HG03565 (cell line): Measurements from ENCODE around the gene FOXA2.

Experiments
- ATAC-seq: cut with Tn5 transposase; IDR thresholded peaks from one replicate; pipeline ENCODE4 v1.9.1; 2021; ENCODE audit warnings: mild to moderate bottlenecking, moderate library complexity; ENCODE audit not compliant: unreplicated experiment

FOXA2 gene

DNA sequence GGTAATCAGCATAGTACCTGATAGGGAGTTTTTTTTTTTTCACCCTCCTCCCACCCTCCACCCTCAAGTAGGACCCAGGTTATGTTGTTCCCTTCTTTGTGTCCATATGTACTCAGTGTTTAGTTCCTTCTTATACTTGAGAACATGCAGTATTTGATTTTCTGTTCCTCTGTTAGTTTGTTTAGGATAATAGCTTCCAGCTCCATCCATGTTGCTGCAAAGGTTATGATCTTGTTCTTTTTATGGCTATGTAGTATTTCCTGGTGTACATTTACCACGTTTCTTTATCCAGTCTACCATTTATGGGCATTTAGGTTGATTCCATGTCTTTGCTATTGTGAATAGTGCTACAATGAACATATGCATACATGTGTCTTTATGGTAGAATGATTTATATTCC lies 41.9 kb downstream of the FOXA2 start:
- ATAC-seq: no peak

DNA sequence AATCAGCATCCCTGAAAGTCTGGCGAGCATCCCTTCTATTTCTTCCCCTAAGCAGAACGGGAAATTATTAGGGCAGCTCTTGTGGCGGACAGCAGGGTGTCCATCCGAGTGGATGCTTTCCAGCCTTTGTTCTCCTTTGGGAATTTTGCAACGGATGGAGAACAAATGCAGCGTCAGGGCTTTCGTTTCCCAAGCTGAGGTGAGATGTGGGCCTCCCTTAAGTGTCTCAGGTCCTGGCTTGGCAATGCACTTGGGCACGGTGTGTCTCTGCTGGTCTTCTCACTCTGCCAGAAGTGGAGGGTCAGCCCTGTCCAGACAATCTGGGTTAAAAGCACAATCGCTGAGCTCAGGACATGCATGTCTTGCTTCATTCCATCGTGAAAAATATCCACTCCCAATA lies 43.5 kb downstream of the FOXA2 start:
- ATAC-seq: no peak

DNA sequence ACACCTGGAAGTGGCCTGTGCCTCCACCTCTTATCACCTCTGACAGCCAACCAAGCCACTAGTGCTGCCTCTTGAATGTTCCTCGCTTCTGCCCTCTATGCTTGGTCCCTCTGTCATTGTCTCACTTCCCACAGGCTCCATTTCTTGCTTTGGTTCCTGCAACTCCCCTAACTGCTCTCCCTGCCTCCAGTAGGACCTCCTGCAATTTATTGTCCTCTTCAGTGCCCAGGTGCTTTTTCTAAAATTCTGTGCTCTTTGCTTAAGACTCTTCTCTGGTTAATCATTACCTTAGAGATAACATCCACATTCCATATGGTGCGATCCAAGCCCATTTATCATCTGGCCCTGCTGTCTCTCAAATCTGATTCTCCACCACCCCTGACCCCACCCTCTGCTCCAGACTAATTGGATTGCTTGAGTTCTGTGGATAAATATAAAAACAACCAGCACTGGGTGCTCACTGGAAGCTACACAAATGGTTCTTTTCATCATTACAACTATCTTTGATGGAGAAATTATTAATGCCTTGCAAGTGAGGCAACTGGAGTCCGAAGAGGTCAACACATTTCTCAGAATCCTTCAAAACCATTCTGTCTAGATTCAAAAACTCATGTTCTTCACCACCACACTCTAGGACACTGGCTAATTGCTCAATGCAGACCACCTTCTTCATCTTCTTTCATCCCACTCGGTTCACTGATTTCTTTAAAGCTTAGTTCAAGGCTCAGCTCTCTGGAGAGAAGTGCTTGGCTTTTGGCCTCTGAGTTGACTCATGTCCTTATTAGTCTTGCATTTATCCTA lies 47.2 kb downstream of the FOXA2 start:
- no peak for ATAC-seq

DNA sequence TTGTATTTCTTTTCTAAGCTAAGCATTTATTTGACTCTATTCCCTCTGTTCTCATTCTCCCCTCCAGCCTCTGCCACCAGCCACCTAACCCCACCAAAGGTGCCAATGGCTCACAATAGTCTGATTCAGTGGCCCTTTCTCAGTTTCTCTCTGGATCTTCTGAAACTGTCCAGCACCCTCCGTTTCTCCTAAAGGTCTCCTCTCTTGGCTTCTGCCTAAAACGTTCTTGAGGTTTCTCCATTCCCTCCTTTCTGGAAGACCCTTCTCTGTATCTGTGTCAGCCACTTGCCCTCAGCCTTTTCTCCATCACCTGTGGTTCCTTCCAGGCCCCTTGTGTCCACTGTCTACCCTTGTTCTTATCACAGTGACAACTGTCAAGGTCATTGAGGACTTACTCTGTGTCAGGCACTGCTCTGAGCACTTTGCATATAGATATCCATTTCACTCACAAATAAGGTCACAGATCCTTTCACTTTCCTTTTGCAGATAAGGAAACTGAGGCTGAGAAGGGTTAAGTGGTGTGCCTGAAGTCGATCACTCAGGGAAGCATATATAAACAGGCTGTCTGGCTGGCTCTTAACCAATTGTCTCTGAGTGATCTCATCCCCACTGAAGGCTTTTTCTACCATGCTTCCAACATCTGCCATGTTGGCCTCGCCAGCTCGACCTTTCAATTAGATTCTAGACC lies 48.1 kb downstream of the FOXA2 start:
- no peak for ATAC-seq

DNA sequence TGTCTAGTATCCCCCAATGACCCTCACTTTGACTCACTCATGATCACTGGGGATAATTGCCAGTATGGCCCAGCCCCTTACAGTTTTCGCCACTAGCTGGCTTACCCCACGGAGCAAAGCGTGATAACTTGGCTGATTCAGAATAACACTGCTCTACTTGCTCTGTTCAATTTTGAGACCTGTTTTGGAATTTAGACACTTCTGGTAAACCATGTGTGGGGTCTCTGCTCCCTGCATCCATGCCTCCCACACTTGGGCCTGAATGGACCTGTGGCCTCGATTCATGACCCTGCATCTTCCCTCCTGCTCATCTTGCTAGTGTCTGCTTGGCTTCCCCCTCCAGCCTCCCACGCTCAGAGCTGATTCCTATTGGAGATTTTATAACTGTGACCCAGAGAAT lies 48.9 kb downstream of the FOXA2 start:
- no peak for ATAC-seq

DNA sequence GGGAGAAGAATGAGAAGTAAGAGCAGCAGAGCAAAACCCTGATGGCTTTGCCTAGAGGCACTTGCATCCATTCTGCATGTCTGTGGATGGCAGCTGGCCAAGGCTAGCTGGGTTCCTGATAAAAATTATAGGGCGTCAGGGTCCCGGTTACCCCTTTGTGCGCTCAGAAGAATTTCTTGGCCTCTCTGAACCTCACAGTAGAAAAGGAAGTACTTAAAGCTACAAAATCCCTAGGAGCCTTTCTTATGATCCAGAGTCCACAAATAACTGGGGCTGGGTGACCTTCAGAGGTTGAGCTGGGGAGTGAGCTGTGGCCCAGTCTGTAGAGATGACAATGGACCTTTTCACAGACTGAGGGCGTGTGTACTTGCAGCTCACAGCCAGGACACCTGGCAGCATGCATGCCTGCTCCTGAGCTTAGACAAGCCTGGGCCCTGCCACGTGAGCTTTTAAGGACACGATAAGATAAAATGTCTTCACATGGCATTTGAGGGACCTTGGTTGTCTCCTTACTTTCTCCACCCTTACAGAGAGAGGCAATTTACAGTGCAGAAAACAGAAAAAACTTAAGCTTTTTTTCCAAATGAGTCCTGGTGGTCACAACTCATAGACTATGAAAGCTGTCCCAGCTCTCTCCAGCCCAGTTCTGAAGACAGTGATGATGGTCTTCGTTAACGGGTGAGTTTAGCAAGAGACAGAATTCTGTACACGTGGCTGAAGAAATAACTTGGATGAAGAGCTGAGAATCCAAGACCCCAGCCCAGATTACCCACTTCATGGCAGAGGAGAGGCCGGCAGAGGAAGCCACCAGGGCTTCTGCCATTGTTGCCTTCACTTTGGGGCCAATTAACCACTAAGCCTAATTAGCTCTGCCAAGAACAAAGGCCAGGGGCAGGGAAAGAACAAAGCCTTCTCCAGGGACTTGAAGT lies 50.3 kb downstream of the FOXA2 start:
- ATAC-seq: no peak

DNA sequence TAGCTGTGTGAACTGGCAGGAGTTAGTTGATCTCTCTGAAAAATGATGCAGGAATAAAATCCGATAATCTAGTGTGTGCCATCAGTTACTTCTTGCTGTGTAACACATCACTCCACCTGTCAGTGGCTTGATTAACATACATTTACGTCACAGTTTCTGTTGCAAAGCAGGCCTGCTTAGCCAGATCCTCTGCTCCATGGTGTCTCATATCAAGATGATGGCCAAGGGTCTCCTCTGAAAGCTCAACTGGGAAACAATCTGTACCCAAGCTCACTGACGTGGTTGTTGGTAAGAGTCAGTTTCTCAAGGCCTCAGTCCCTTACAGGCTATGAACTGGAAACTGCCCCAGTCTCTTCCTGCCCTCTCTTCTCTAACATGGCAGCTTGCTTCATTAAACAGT lies 51.8 kb downstream of the FOXA2 start:
- ATAC-seq: no peak

DNA sequence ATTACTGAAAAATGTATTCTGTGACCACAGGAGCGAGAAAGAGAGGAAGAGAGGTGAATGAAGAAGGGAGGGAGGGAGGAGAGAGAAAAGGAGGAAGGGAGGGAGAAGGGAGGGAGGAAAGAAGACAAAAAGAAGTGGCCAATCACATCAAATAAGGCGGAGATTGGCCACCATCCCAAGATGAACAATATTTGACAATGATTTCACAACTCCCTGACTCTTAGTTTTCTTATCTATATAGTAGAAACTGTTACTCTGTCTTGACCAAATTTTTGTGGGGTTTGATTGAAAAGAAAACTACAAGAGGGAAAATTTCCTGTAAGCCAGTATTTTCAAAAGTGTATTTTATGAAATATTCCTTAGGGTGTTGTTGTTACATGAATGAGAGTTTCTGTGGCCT lies 52.6 kb downstream of the FOXA2 start:
- ATAC-seq: no peak

DNA sequence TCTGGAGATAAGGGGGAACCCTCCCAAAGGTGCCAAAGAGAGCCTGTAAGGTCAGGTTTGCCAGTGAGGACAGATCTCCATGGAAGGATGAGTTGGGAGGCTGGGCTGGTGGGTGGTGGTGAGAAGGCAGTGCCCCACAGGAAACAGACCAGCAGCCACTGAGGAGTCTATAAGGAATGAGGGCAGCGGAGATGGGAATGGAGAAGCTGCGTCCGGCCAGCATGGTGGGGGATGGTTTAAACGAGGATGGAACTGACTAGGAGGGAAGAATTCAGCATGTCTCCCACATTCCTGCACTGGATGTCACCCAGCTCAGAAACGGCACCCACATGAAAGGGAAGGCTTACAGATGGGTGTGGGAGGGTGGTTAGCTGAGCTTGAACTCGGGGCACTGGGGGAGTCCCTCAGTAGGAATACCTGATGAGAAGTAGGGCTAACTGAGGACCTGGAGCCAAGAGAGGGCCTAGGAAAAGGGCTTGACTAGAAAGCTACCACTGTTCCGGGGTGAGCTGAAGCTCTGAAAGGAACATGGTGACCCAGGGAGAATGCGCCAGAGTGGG lies 53.2 kb downstream of the FOXA2 start:
- no peak for ATAC-seq
